Brain microvascular endothelial cell (primary cell): Measurements from ENCODE around the gene SV2B.

Experiments
- DNase-seq: peaks from one replicate; pipeline ENCODE4 v3.0.0-alpha.2; 2020
- H3K27ac ChIP-seq: fragments of 250-450 bp; sonication (Bioruptor Pico); 2 replicates; pipeline ENCODE4 v1.5.1; 2020; ENCODE audit warnings: mild to moderate bottlenecking, moderate library complexity
- H3K27me3 ChIP-seq: fragments of 250-450 bp; sonication (Bioruptor Pico); replicated peaks from 2 replicates; pipeline ENCODE4 v1.5.1; 2020; ENCODE audit warnings: mild to moderate bottlenecking
- H3K36me3 ChIP-seq: fragments of 250-450 bp; sonication (Bioruptor Pico); replicated peaks from 2 replicates; pipeline ENCODE4 v1.5.1; 2020; ENCODE audit warnings: mild to moderate bottlenecking
- H3K4me3 ChIP-seq: 2 replicates; pipeline ENCODE4 v1.5.1; 2011; ENCODE audit warnings: low read depth, mild to moderate bottlenecking, control low read depth, low read length, moderate library complexity
- in situ Hi-C: cut with HindIII; loops from 2 replicates; pipeline ENCODE4 v1.10.0; 2017; ENCODE audit warnings: low sequenced_read_pairs, low pct_ligation_motif_present
- TF ChIP-seq, protein P1 (sequence below): IDR thresholded peaks from 2 replicates; pipeline ENCODE4 v1.5.1; 2011; ENCODE audit warnings: low read depth, mild to moderate bottlenecking, moderate library complexity, low read length, control low read depth, inconsistent platforms; ENCODE audit errors: missing control alignments

Gene SV2B

DNA sequence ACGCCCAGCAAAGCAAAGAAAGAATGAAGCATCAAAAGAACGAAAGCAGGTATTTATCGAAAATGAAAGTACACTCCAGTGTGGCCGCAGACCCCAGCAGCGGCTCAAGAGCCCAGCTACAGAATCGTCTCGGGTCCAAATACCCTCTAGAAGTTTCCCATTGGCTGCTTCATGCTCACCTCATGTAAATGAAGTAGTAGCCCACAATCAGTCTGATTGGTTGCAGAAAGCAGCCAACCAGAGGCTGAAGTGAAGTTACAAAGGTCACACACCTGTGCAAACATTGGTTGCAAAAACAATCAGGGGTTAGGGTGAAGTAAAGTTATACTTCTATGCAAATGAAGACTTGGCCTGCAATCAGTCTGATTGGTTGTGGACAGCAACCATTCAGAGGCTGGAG is 32.0 kb downstream of the SV2B start:
- no peak for DNase-seq
- TF ChIP-seq, protein P1, sequence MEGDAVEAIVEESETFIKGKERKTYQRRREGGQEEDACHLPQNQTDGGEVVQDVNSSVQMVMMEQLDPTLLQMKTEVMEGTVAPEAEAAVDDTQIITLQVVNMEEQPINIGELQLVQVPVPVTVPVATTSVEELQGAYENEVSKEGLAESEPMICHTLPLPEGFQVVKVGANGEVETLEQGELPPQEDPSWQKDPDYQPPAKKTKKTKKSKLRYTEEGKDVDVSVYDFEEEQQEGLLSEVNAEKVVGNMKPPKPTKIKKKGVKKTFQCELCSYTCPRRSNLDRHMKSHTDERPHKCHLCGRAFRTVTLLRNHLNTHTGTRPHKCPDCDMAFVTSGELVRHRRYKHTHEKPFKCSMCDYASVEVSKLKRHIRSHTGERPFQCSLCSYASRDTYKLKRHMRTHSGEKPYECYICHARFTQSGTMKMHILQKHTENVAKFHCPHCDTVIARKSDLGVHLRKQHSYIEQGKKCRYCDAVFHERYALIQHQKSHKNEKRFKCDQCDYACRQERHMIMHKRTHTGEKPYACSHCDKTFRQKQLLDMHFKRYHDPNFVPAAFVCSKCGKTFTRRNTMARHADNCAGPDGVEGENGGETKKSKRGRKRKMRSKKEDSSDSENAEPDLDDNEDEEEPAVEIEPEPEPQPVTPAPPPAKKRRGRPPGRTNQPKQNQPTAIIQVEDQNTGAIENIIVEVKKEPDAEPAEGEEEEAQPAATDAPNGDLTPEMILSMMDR, result no peak
- no peaks in the 10 kb centered on the region for H3K27me3 ChIP-seq
- no peak overlapping the region for H3K4me3 ChIP-seq
- in situ Hi-C loops, result no loop called here
- no peaks in the 10 kb centered on the region for H3K36me3 ChIP-seq
- H3K27ac ChIP-seq, result no peak overlapping the region

DNA sequence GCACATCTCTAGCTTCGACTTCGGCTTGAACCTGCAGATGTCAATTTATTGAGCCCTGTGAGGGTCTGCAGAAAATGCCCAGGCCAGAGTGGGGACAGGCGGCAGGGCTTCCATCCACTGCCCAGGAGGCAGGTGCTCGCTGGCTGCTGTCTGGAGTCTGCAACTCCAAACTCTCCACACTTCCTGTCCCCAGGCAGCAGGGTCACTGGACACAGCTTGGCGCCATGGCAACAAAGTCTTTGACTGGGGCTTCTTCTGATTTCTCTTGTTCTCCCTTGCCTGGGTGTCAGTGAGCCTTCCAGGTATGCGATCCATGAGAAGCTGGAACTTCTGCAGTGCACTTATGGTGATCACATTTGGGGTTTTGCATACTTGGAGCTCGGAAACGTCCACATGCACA is 33.5 kb downstream of the SV2B start:
- no peak overlapping the region for H3K27ac ChIP-seq
- no peak overlapping the region for H3K4me3 ChIP-seq
- H3K36me3 ChIP-seq, result no peaks in the 10 kb centered on the region
- in situ Hi-C loops, result no loop called here
- no peak for DNase-seq
- no peaks in the 10 kb centered on the region for H3K27me3 ChIP-seq
- TF ChIP-seq, protein P1, result no peak

DNA sequence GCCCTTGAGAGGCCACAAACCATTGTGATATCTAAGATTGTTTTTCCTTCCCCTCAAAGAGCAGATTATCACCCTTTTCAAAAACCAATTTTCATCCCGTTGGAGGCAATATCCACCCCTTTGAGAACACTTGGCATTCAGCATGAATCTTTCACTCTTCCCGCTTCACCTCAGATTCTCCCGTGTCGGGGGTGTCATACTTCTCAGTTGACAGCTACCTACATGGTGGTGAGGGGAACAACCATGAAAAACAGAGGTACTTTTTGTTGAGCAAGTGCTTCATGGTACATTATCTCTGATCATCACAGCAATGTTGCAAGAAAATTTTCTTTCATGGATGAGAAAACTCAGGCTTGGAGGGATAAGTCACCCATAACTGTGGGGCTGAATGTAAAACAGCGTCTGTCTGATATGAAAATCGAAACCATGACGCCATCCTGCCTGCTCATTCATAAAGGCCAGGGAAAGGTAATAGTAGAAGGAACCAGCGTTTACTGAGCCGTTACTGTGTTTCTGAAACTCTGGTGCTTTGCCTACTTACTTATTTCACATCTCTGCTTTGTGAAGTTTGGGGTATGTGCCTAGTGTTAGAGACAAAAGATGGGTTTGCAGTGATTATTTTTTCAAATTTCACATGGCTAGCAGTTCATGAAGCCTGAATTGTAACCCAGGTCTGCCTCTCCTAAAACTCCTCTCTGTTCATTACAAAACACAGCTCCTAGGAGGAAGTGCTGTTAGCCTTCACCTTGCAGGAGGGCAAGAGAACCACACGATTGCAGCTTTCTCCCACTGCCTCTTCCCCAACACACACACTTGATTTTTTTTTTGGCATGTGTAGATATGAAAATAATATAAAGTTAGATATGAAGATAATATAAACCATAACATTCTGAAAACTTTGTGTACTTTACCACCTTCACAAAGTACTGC is 35.4 kb downstream of the SV2B start:
- Histone ChIP-seq H3K27ac (no peak overlapping the region), H3K27me3 (no peaks in the 10 kb centered on the region), H3K4me3 (no peak overlapping the region), H3K36me3 (no peaks in the 10 kb centered on the region)
- TF ChIP-seq, protein P1, result no peak
- DNase-seq, result no peak
- in situ Hi-C loops, result no loop called here

DNA sequence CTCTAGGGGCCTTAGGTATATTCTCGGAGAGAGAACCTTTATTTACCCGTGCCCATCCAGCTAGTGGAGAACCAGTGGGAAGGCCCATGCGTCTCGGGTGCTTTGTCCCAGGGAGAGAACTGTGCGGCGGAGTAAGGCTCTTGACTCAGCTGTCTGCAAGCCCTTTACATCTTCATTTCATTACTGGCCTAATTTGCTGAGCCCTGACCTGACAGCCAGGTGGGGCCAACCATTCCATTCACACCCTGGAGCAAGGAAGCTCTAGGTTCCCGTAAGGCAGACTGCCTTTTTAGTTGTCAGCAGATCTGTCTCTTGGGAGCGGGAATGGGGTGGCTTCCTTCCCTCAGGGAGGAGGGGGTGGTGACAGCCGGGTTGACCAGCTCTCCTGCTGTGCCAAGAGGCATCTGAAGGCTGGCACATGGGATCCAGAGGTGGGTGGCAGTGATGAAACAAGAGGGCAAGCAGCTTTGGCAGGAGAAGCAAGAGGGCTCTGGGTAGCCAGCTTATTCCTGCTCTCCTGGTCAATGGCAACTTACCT is 36.4 kb downstream of the SV2B start:
- Histone ChIP-seq H3K27me3 (no peaks in the 10 kb centered on the region), H3K36me3 (no peaks in the 10 kb centered on the region), H3K27ac (no peak overlapping the region), H3K4me3 (no peak overlapping the region)
- TF ChIP-seq, protein P1, result no peak
- no peak for DNase-seq
- in situ Hi-C loops, result no loop called here

DNA sequence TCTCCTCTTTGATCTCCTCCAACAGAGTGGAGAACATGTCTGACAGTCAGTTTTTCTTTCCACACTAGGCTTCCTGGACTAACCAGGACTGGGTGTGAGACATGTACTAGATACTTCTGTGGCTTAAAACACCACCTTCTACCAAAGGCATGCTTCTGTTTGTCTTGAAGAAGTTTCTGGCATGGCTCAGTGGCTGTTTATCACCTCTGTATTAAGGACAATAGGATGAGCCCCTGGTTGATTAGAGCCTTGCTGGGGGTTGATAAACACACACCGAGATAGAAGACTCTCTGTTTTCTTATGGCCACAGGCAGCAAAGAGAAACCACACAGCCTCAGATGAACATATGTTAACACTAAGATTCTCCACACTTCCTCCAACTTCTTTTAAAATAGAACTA is 40.5 kb downstream of the SV2B start:
- Histone ChIP-seq H3K36me3 (no peaks in the 10 kb centered on the region), H3K4me3 (no peak overlapping the region), H3K27me3 (no peaks in the 10 kb centered on the region), H3K27ac (no peak overlapping the region)
- no peak for DNase-seq
- in situ Hi-C loops, result no loop called here
- TF ChIP-seq, protein P1, result no peak
